Measurements from ENCODE around the gene TP53INP2.

- TF ChIP-seq, protein P1, sequence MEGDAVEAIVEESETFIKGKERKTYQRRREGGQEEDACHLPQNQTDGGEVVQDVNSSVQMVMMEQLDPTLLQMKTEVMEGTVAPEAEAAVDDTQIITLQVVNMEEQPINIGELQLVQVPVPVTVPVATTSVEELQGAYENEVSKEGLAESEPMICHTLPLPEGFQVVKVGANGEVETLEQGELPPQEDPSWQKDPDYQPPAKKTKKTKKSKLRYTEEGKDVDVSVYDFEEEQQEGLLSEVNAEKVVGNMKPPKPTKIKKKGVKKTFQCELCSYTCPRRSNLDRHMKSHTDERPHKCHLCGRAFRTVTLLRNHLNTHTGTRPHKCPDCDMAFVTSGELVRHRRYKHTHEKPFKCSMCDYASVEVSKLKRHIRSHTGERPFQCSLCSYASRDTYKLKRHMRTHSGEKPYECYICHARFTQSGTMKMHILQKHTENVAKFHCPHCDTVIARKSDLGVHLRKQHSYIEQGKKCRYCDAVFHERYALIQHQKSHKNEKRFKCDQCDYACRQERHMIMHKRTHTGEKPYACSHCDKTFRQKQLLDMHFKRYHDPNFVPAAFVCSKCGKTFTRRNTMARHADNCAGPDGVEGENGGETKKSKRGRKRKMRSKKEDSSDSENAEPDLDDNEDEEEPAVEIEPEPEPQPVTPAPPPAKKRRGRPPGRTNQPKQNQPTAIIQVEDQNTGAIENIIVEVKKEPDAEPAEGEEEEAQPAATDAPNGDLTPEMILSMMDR (IDR thresholded peaks at IDR 0.05; ENCODE audit: extremely low read depth in 1 of 2, insufficient read depth in 1 of 2, low read depth in 1 of 2, low read length in 2 of 2): no peak
- TF ChIP-seq POLR2AphosphoS5 (IDR thresholded peaks at IDR 0.05; ENCODE audit: insufficient read depth, low read depth, low read length) (no peak), EZH2 (IDR thresholded peaks at IDR 0.05; ENCODE audit: borderline replicate concordance, low read depth, low read length, severe bottlenecking) (no peak)
These were observed 51.2 kb downstream of the TP53INP2 start for GRCh38 chr20:34755367-34755766.
